Cardiac fibroblast (primary cell): ENCODE measurements around the gene CNOT8.
"Not testable (repeated sequence)": the region's sequence is repeated elsewhere in the genome, so short reads cannot be mapped to it uniquely, and the experiment has no call there.

Experiments
- DNase-seq, 2 donors: peaks; one replicate each; pipeline versions ENCODE4 v3.0.0 to v3.0.0-alpha.2; 2010; ENCODE audit warnings: low read depth in 2 of 2
- H3K4me3 ChIP-seq, 2 donors: replicated peaks in 1 of 2; 1 replicate in 1 of 2; 2 replicates in 1 of 2; pipeline ENCODE4 v1.5.1; 2011; ENCODE audit warnings: low read depth in 2 of 2, low read length in 2 of 2, mild to moderate bottlenecking in 2 of 2, moderate library complexity in 1 of 2
- TF ChIP-seq, protein P1 (sequence below): IDR thresholded peaks from one replicate; pipeline ENCODE4 v1.5.1; 2011; ENCODE audit warnings: low read depth, mild to moderate bottlenecking, low read length, inconsistent platforms

Gene CNOT8

DNA sequence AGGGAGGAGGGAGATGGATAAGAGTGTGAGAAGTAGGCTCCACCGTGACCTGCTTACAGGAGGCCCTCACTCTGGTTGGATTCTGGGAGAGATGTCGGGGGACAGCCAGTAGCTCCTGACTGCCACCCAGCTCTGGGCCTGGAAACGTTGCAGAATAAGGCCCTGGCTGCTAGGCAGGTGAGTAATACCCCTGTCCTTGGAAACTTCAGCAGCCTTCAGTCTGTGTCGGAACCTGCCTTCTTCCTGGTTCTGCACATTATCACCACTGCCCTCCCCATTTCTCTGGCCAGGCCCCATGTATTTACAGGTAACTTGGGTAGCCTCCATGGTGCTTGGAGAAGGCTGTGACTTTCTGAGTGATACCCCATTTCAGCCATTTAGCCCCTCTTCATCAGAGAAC, 34.8 kb upstream of the CNOT8 start:
- DNase-seq: no peak
- no peak overlapping the region for H3K4me3 ChIP-seq
- TF ChIP-seq, protein P1, sequence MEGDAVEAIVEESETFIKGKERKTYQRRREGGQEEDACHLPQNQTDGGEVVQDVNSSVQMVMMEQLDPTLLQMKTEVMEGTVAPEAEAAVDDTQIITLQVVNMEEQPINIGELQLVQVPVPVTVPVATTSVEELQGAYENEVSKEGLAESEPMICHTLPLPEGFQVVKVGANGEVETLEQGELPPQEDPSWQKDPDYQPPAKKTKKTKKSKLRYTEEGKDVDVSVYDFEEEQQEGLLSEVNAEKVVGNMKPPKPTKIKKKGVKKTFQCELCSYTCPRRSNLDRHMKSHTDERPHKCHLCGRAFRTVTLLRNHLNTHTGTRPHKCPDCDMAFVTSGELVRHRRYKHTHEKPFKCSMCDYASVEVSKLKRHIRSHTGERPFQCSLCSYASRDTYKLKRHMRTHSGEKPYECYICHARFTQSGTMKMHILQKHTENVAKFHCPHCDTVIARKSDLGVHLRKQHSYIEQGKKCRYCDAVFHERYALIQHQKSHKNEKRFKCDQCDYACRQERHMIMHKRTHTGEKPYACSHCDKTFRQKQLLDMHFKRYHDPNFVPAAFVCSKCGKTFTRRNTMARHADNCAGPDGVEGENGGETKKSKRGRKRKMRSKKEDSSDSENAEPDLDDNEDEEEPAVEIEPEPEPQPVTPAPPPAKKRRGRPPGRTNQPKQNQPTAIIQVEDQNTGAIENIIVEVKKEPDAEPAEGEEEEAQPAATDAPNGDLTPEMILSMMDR: no peak

DNA sequence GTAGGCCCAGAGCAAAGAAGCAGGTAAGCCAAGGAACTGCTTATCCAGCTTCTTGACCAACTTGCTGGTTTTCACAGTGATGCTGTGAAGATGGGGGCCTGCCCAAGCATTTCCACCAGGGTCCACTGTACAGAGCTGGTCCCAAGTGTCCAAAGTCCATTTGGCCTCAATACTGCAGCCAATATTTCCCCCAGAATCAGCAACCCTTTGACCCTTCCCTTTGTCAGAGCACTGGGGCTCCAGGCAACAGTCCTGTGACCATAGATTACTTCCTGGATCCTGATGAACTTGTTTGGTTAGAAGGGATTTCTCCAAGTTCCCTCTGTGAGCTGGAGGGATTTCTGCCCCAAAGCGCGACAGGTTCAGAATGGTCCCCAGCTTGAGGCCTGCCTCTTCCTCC, 34.4 kb upstream of the CNOT8 start:
- no peak overlapping the region for H3K4me3 ChIP-seq
- DNase-seq: no peak
- TF ChIP-seq, protein P1: no peak

DNA sequence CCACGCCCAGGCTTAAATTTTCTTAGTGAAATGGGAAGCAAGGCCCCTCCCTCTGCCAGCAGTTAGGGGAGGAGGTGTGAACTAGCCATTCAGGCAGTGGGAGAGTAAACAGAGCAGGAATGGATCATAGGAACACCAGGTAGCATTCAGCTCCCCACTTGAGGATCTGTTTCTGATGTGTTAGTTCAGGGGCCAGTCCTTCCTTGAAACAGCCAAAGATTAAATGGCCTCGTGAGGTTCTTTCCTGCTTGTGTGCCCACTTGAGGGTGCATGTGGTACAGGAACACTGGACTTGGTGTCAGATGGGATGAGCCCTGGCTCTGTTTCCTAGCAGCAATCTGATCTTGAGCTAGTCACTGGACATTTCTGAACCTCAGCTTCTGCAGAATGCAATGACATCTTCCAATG, 29.2 kb upstream of the CNOT8 start:
- DNase-seq: no peak

DNA sequence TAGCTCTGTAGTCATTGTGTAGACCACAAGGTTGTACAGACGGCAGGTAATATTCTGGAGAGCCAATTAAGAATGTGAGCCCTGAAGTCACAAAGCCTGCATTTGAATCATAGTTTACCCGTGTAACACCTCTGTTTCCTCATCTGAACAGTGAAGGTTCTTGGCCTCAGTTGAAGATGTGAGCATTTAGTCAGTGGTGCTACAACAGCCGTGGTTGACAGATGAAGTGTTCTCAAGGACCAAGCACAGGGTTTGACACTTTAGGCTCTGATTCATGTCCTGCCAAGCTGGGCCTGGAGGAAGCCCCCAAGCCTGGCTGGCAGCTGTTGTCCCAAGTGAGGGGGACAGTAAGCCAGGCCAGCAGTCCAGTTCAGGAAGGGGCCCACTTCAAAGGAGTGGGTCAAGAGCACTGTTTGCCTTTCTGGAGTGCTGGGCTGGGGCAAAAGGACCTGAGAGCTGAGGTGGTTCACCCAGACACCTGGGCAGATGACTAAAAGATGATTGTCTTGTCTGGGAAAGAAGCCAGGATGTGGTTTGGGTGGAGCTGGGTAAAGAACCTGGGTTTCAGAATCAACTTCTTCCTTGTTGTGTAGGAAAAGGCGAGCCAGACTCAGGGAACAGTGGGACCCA, 28.7 kb upstream of the CNOT8 start:
- H3K4me3 ChIP-seq: no peak overlapping the region
- peak in 1 of 2 donors; percentile 49 for DNase-seq
- TF ChIP-seq, protein P1: no peak

More for the DNA sequence above, 29.2 kb upstream of the CNOT8 start:
- TF ChIP-seq, protein P1: no peak
- no peak overlapping the region for H3K4me3 ChIP-seq

DNA sequence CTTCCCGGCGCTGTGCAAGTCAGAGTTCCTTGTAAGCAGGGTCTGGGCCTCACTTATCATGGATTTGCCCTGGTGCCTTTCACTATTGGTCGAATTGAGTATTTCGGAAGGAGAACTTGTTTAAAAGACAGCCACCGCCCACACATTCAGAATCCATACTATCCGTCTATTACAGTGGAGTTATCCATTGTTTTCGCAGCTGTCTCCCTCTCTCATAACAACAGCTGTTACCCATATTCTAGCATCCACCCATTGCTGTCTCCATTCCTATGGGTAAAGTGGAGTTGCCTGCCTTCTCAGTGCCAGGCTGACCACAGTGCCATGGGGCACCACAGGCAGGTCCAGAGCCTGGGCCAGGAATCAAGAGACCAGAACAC, 28.2 kb upstream of the CNOT8 start:
- no peak overlapping the region for H3K4me3 ChIP-seq
- DNase-seq: no peak
- TF ChIP-seq, protein P1: no peak

DNA sequence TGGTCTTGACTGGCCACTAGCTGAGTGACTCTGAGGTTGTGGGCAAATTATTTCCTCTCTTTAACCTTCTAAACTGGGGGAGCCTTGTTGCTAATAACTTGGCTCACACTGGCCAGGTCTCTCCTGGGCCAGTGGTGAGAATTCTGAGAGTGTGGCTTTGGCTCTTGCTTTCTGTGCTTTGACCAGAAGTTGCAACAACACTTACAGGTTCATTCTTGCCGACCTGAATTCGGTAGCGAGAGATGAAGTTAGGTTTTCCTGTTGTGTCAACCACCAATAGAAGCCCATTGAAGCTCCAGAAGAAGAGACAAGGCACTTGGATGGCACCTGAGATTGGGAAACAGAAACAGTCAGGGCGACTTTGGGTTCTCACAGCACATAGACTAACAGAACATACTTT, 27.8 kb upstream of the CNOT8 start:
- H3K4me3 ChIP-seq: no peak overlapping the region
- DNase-seq: no peak
- TF ChIP-seq, protein P1: no peak

DNA sequence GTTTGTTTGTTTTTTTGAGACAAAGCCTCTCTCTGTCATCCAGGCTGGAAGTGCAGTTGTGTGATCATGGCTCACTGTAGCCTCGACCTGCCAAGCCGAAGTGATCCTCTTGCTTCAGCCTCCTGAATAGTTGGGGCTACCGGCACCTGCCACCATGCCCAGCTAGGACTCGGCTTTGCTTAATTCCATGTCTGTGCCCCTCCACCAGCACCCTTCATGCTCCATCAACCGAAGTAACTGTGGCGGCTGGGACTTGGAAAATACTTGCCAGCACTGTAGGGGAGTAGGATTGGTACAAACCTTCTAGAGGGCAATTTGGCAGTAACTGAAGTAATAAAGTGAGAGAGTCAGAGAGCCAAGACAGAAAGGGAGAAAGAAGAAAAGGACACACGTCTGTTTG, 27.0 kb upstream of the CNOT8 start:
- TF ChIP-seq, protein P1: no peak
- H3K4me3 ChIP-seq: no peak overlapping the region
- DNase-seq: no peak

DNA sequence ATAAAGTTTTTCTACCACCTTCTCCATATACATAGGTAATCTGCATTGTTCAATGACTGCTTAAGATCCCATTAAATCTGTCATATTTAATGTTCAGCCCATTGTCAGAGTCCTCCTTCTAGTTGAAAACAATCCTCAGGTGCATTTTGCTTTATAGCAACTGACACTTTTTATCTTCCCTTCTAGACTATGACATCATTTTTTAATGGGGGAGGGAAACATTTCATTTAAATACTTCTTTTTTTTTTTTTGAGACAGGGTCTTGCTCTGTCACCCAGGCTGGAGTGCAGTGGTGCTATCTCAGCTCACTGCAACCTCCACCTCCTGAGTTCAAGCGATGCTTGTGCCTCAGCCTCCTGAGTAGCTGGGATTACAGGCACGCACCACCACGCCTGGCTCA, 25.6 kb upstream of the CNOT8 start:
- DNase-seq, H3K4me3 ChIP-seq: not testable (repeated sequence)
